OCI-LY3 (cell line): ENCODE data around the gene HADH.
"Not testable (repeated sequence)": the region's sequence is repeated elsewhere in the genome, so short reads cannot be mapped to it uniquely, and the experiment has no call there.

Source experiments
- H2AFZ ChIP-seq: fragments of 200-600, 300-600 bp; shearing (Covaris generic); 2 replicates; pipeline ENCODE4 v1.6.0; 2014; ENCODE audit warnings: antibody characterized with exemption, low read depth, low read length
- H3K27ac ChIP-seq: fragments of 200-600, 300-600 bp; sonication (generic); 2 replicates; pipeline ENCODE4 v1.5.1; 2014; ENCODE audit warnings: mild to moderate bottlenecking, low read length, moderate library complexity, mixed read lengths
- H3K27me3 ChIP-seq: fragments of 200-600, 300-600 bp; sonication (generic); 2 replicates; pipeline ENCODE4 v1.6.1; 2014; ENCODE audit warnings: low read depth, low read length, mixed read lengths
- H3K36me3 ChIP-seq: fragments of 200-600, 300-600 bp; sonication (generic); replicated peaks from 2 replicates; pipeline ENCODE3; 2014; ENCODE audit warnings: low read depth, low read length, mixed read lengths
- H3K4me1 ChIP-seq: fragments of 300-600, 200-600 bp; sonication (generic); 2 replicates; pipeline ENCODE4 v1.6.1; 2014; ENCODE audit warnings: low read length, mixed read lengths
- H3K4me2 ChIP-seq: fragments of 200-600, 300-600 bp; sonication (generic); 2 replicates; pipeline ENCODE4 v1.6.1; 2014; ENCODE audit warnings: low read length, mixed read lengths
- H3K4me3 ChIP-seq: fragments of 300-600, 200-600 bp; sonication (generic); 2 replicates; pipeline ENCODE4 v1.5.1; 2014; ENCODE audit warnings: antibody characterized with exemption, mild to moderate bottlenecking, low read length, moderate library complexity
- H3K79me2 ChIP-seq: fragments of 300-600, 200-600 bp; shearing (Covaris generic); 2 replicates; pipeline ENCODE4 v1.6.1; 2014; ENCODE audit warnings: mild to moderate bottlenecking, low read length, mixed read lengths
- H3K9ac ChIP-seq: fragments of 300-600, 200-600 bp; shearing (Covaris generic); 2 replicates; pipeline ENCODE4 v1.6.0; 2014; ENCODE audit warnings: mild to moderate bottlenecking, low read length, moderate library complexity
- H3K9me3 ChIP-seq: fragments of 200-600, 300-600 bp; shearing (Covaris generic); 2 replicates; pipeline ENCODE4 v1.6.1; 2014; ENCODE audit warnings: low read length, mixed read lengths; ENCODE audit not compliant: insufficient read depth
- H4K20me1 ChIP-seq: fragments of 200-600, 300-600 bp; sonication (generic); 2 replicates; pipeline ENCODE4 v1.6.1; 2016; ENCODE audit warnings: low read length, mixed read lengths; ENCODE audit not compliant: insufficient read depth
- CTCF ChIP-seq: fragments of 200-600, 300-600 bp; sonication (generic); IDR thresholded peaks from 2 replicates; pipeline ENCODE4 v1.5.1; 2014; ENCODE audit warnings: antibody characterized with exemption, low read length, low read depth
- EZH2phosphoT487 ChIP-seq: fragments of 200-600 bp; shearing (Covaris generic); IDR thresholded peaks from 2 replicates; pipeline ENCODE4 v1.6.1; 2018; ENCODE audit warnings: antibody characterized with exemption, mixed run types, low read depth

The HADH gene

GRCh38 chr4:107956011-107956410, 33.7 kb upstream of the HADH start:
- H3K27me3 ChIP-seq, result no peaks in the 10 kb centered on the region
- no peaks in the 10 kb centered on the region for H3K4me1 ChIP-seq
- H4K20me1 ChIP-seq, result no peaks in the 10 kb centered on the region
- peaks cover 4% of the 10 kb centered on the region; the same call in 1 of the 2 replicates for H3K9me3 ChIP-seq
- H3K4me2 ChIP-seq, result no peak overlapping the region
- peaks cover 16% of the 10 kb centered on the region for H3K36me3 ChIP-seq
- no peak overlapping the region for H3K27ac ChIP-seq
- H3K4me3 ChIP-seq, result no peak overlapping the region
- no peak for TF ChIP-seq EZH2phosphoT487
- no peak for TF ChIP-seq CTCF
- H3K79me2 ChIP-seq, result no peaks in the 10 kb centered on the region
- H2AFZ ChIP-seq, result no peak overlapping the region
- H3K9ac ChIP-seq, result no peak overlapping the region

GRCh38 chr4:107966903-107967302, 22.8 kb upstream of the HADH start:
- H3K79me2 ChIP-seq, result no peaks in the 10 kb centered on the region
- peaks cover 4% of the 10 kb centered on the region; the same call in 1 of the 2 replicates for H3K4me1 ChIP-seq
- H2AFZ ChIP-seq, result 0 out of 2 replicates have a peak overlapping the region, but pooled peaks have one; percentile 57
- H3K4me2 ChIP-seq, result no peak overlapping the region
- no peaks in the 10 kb centered on the region for H3K9me3 ChIP-seq
- H3K27me3 ChIP-seq, result no peaks in the 10 kb centered on the region
- no peaks in the 10 kb centered on the region for H3K36me3 ChIP-seq
- no peaks in the 10 kb centered on the region for H4K20me1 ChIP-seq
- no peak overlapping the region for H3K9ac ChIP-seq
- TF ChIP-seq CTCF (no peak), EZH2phosphoT487 (no peak)
- no peak overlapping the region for H3K27ac ChIP-seq
- H3K4me3 ChIP-seq, result no peak overlapping the region

- H4K20me1 ChIP-seq, H3K27ac ChIP-seq, H3K4me1 ChIP-seq, H3K79me2 ChIP-seq, H3K4me2 ChIP-seq, H3K4me3 ChIP-seq, H3K9me3 ChIP-seq, H3K9ac ChIP-seq, H3K36me3 ChIP-seq, H3K27me3 ChIP-seq, H2AFZ ChIP-seq: not testable (repeated sequence)
Measured at GRCh38 chr4:107967519-107967918, 22.2 kb upstream of the HADH start.

- H3K79me2 ChIP-seq, H3K9ac ChIP-seq, H3K4me1 ChIP-seq, H4K20me1 ChIP-seq, H3K9me3 ChIP-seq, H3K27me3 ChIP-seq, H2AFZ ChIP-seq, H3K36me3 ChIP-seq, H3K27ac ChIP-seq, H3K4me2 ChIP-seq, H3K4me3 ChIP-seq: not testable (repeated sequence)
Measured at GRCh38 chr4:107967921-107968320, 21.8 kb upstream of the HADH start.

GRCh38 chr4:107970063-107970798, 19.5 kb upstream of the HADH start:
- Histone ChIP-seq H2AFZ (no peak overlapping the region), H3K9ac (no peak overlapping the region), H3K79me2 (no peaks in the 10 kb centered on the region), H3K36me3 (no peaks in the 10 kb centered on the region), H3K27ac (no peak overlapping the region), H3K9me3 (no peaks in the 10 kb centered on the region), H3K4me3 (no peak overlapping the region), H3K27me3 (no peaks in the 10 kb centered on the region), H3K4me1 (peaks cover 7% of the 10 kb centered on the region; the same call in 1 of the 2 replicates), H4K20me1 (no peaks in the 10 kb centered on the region), H3K4me2 (no peak overlapping the region)
- TF ChIP-seq CTCF (no peak), EZH2phosphoT487 (no peak)
